Liver (tissue), 9 donors: Measurements from ENCODE around the gene ABTB2. TPM values are rescaled to one million over a fixed set of nuclear protein-coding genes. Genes with fewer than 3 reads are reported as not detected.

Source experiments
- DNase-seq: peaks from one replicate; pipeline ENCODE4 v3.0.0-alpha.2; 2017; ENCODE audit warnings: low spot score
- H3K27ac ChIP-seq, 2 donors: one replicate each; pipeline ENCODE4 v1.7.0; 2013; ENCODE audit warnings: inconsistent platforms in 2 of 2, low read length in 2 of 2, control low read depth in 1 of 2, low read depth in 1 of 2, mild to moderate bottlenecking in 1 of 2
- H3K27me3 ChIP-seq, 4 donors: one replicate each; pipeline versions ENCODE4 v1.6.1 to v1.7.0; 2013; ENCODE audit warnings: low read length in 3 of 4, inconsistent platforms in 1 of 4, mild to moderate bottlenecking in 1 of 4, moderate library complexity in 1 of 4; ENCODE audit not compliant: control insufficient read depth in 4 of 4, insufficient read depth in 4 of 4
- H3K36me3 ChIP-seq, 4 donors: one replicate each; pipeline versions ENCODE4 v1.6.1 to v1.7.0; 2013; ENCODE audit warnings: low read length in 3 of 4, mild to moderate bottlenecking in 3 of 4, low read depth in 1 of 4, moderate library complexity in 1 of 4; ENCODE audit not compliant: control insufficient read depth in 4 of 4, insufficient read depth in 3 of 4
- H3K4me1 ChIP-seq, 4 donors: one replicate each; pipeline versions ENCODE4 v1.6.1 to v1.7.0; 2013; ENCODE audit warnings: low read length in 3 of 4, mild to moderate bottlenecking in 3 of 4, moderate library complexity in 1 of 4; ENCODE audit not compliant: control insufficient read depth in 4 of 4, insufficient read depth in 4 of 4
- H3K4me3 ChIP-seq, 3 donors: one replicate each; pipeline versions ENCODE4 v1.6.1 to v1.7.0; 2013; ENCODE audit warnings: low read length in 3 of 3, control low read depth in 1 of 3, low read depth in 1 of 3, mild to moderate bottlenecking in 1 of 3
- H3K9ac ChIP-seq, 2 donors: one replicate each; pipeline ENCODE4 v1.7.0; 2013; ENCODE audit warnings: low read length in 2 of 2, mild to moderate bottlenecking in 2 of 2, moderate library complexity in 2 of 2, control low read depth in 1 of 2, low read depth in 1 of 2
- H3K9me3 ChIP-seq, 4 donors: one replicate each; pipeline versions ENCODE4 v1.6.1 to v1.7.0; 2013; ENCODE audit warnings: low read length in 3 of 4; ENCODE audit not compliant: control insufficient read depth in 4 of 4
- CTCF ChIP-seq: fragments of 150-350 bp; IDR thresholded peaks from 2 replicates; pipeline ENCODE4 v1.5.1; 2017; ENCODE audit warnings: improper control_type of control experiment, low read depth, low read length; ENCODE audit not compliant: missing input control
- EGR1 ChIP-seq, 2 donors: IDR thresholded peaks; 2 replicates each; pipeline ENCODE4 v1.6.1; 2016 to 2018; ENCODE audit warnings: antibody characterized with exemption in 2 of 2, low read depth in 2 of 2
- FOXA1 ChIP-seq: IDR thresholded peaks from 2 replicates; pipeline ENCODE4 v1.6.1; 2016; ENCODE audit warnings: antibody characterized with exemption
- FOXA2 ChIP-seq: IDR thresholded peaks from 2 replicates; pipeline ENCODE4 v1.6.1; 2016; ENCODE audit warnings: antibody characterized with exemption
- GABPA ChIP-seq, 2 donors: IDR thresholded peaks in 1 of 2; conservative IDR thresholded peaks in 1 of 2; 2 replicates each; pipeline ENCODE4 v1.6.1; 2016; ENCODE audit warnings: antibody characterized with exemption in 2 of 2, mild to moderate bottlenecking in 1 of 2, moderate library complexity in 1 of 2
- HNF4A ChIP-seq, 2 donors: conservative IDR thresholded peaks; 2 replicates each; pipeline ENCODE4 v1.6.1; 2016; ENCODE audit warnings: antibody characterized with exemption in 2 of 2, mild to moderate bottlenecking in 2 of 2
- HNF4G ChIP-seq: IDR thresholded peaks from 2 replicates; pipeline ENCODE4 v1.6.1; 2016; ENCODE audit warnings: antibody characterized with exemption
- JUND ChIP-seq, 2 donors: IDR thresholded peaks; 2 replicates each; pipeline ENCODE4 v1.6.1; 2016; ENCODE audit warnings: antibody characterized with exemption in 2 of 2
- NR2F2 ChIP-seq: IDR thresholded peaks from 2 replicates; pipeline ENCODE4 v1.6.1; 2016; ENCODE audit warnings: antibody characterized with exemption
- RAD21 ChIP-seq, 2 donors: IDR thresholded peaks; 2 replicates each; pipeline ENCODE4 v1.6.1; 2016; ENCODE audit warnings: antibody characterized with exemption in 2 of 2, mild to moderate bottlenecking in 2 of 2
- RXRA ChIP-seq, 2 donors: IDR thresholded peaks; 2 replicates each; pipeline ENCODE4 v1.6.1; 2017 to 2018; ENCODE audit warnings: antibody characterized with exemption in 2 of 2, mild to moderate bottlenecking in 1 of 2
- SP1 ChIP-seq: IDR thresholded peaks from 2 replicates; pipeline ENCODE4 v1.6.1; 2018; ENCODE audit warnings: antibody characterized with exemption, mild to moderate bottlenecking
- TAF1 ChIP-seq: conservative IDR thresholded peaks from 2 replicates; pipeline ENCODE4 v1.6.1; 2016; ENCODE audit warnings: antibody characterized with exemption, mild to moderate bottlenecking
- YY1 ChIP-seq: IDR thresholded peaks from 2 replicates; pipeline ENCODE4 v1.6.1; 2016; ENCODE audit warnings: antibody characterized with exemption, mild to moderate bottlenecking
- WGBS: extraction: QIAGEN DNeasy Blood & Tissue Kit; methylation state at CpG from one replicate; pipeline ENCODE4 v1.1.7; 2013; 5-methylcytosine and 5-hydroxymethylcytosine counted together
- polyA plus RNA-seq, 2 donors: library from polyadenylated mRNA; stranded (reverse) in 1 of 2; unstranded in 1 of 2; fragments of 200-250 nt in 1 of 2; fragments of >200 nt in 1 of 2; fragmentation: Nextera tagmentation in 1 of 2; extraction: Ambion mirVana in 1 of 2; gene quantifications; one replicate each; pipeline versions ENCODE4 v1.2.1 to v1.2.3, GENCODE V29; 2013 to 2015
- total RNA-seq, 2 donors: library from RNA; depleted of rRNA; stranded (reverse); fragments of >200 nt; gene quantifications; one replicate each; pipeline ENCODE4 v1.2.3, GENCODE V29; 2014
- TF ChIP-seq, protein P1 (sequence below): IDR thresholded peaks from 2 replicates; pipeline ENCODE4 v1.6.1; 2016; ENCODE audit warnings: antibody characterized with exemption, mild to moderate bottlenecking
- TF ChIP-seq, protein P2 (sequence below): IDR thresholded peaks from 2 replicates; pipeline ENCODE4 v1.6.1; 2016; ENCODE audit warnings: antibody characterized with exemption
- donor health status: healthy.
- donor health status: healthy.
- donor health status: healthy.
- donor health status: healthy.
- donor health status: healthy.

ABTB2 gene
- total and polyA plus RNA-seq, 4 donors, result 2.4 to 8.9 (median 6.1) TPM

DNA sequence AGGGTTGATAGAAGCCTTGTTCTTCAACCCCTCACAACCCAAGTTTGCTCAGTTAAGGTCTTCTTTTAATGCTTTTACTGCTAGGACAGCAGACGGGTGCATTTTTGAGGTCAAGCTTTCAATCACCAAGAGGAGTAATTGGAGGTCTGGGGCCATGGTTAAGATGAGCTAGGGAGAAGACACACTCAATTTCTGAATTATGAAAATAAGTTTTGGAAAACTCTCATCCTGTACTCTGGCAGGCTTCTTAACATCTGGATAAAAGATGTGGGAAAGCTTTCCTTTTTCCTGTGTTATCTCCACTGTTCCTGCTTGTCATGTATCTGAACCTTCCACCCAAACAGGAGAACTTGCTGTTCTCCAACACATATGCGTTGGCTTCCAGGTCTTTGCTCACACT is 9.7 kb downstream of the ABTB2 start:
- Histone ChIP-seq H3K9me3 (no peaks in the 10 kb centered on the region), H3K27me3 (no peaks in the 10 kb centered on the region)
- WGBS, result 89% methylated on average over 2 of the region's 2 CpGs

DNA sequence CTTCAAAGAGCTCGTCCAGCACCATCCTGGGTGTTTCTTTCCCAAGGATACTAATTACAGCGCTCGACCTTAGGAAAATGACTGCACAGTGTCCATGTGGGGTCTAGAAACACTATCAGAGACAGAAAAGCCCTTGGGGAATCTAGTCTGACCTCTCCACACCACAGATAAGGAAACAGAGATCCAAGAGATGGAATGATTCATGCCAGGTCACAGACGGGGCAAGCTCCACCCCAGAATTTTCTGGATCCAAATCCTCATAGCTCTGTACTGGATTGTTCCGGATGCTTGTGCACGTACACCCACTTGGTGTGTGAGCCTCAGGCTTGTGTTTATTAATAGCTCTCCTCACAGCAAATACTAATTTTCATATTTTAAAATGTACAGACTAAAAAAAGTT is 11.3 kb downstream of the ABTB2 start:
- 65% methylated on average over 6 of the region's 6 CpGs for WGBS

More for the DNA sequence above, 9.7 kb downstream of the ABTB2 start:
- Histone ChIP-seq H3K4me1 (peaks cover 20 to 59% (median 27%) of the 10 kb centered on the region in 4 donors), H3K27ac (no peak overlapping the region), H3K9ac (no peak overlapping the region), H3K4me3 (no peak overlapping the region), H3K36me3 (no peaks in the 10 kb centered on the region)
- no peak for DNase-seq
- TF ChIP-seq NR2F2, result no peak
- no peak for TF ChIP-seq EGR1 (IDR thresholded peaks at IDR 0.05; ENCODE audit: low read depth in 2 of 2)
- TF ChIP-seq CTCF, result no peak
- TF ChIP-seq HNF4A (conservative IDR thresholded peaks at IDR 0.05), result no peak
- TF ChIP-seq, protein P1, sequence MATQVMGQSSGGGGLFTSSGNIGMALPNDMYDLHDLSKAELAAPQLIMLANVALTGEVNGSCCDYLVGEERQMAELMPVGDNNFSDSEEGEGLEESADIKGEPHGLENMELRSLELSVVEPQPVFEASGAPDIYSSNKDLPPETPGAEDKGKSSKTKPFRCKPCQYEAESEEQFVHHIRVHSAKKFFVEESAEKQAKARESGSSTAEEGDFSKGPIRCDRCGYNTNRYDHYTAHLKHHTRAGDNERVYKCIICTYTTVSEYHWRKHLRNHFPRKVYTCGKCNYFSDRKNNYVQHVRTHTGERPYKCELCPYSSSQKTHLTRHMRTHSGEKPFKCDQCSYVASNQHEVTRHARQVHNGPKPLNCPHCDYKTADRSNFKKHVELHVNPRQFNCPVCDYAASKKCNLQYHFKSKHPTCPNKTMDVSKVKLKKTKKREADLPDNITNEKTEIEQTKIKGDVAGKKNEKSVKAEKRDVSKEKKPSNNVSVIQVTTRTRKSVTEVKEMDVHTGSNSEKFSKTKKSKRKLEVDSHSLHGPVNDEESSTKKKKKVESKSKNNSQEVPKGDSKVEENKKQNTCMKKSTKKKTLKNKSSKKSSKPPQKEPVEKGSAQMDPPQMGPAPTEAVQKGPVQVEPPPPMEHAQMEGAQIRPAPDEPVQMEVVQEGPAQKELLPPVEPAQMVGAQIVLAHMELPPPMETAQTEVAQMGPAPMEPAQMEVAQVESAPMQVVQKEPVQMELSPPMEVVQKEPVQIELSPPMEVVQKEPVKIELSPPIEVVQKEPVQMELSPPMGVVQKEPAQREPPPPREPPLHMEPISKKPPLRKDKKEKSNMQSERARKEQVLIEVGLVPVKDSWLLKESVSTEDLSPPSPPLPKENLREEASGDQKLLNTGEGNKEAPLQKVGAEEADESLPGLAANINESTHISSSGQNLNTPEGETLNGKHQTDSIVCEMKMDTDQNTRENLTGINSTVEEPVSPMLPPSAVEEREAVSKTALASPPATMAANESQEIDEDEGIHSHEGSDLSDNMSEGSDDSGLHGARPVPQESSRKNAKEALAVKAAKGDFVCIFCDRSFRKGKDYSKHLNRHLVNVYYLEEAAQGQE, result no peak

More for the DNA sequence above, 11.3 kb downstream of the ABTB2 start:
- peak overlapping the region; percentile 57 to 89 for H3K27ac ChIP-seq
- H3K4me1 ChIP-seq, result peaks cover 25 to 72% (median 33%) of the 10 kb centered on the region in 4 donors
- H3K27me3 ChIP-seq, result no peaks in the 10 kb centered on the region
- no peak overlapping the region for H3K4me3 ChIP-seq
- H3K9me3 ChIP-seq, result no peaks in the 10 kb centered on the region
- TF ChIP-seq RXRA (IDR thresholded peaks at IDR 0.05) (peak in 1 of 2 donors; percentile 45), SP1 (no peak), FOXA1 (no peak), YY1 (no peak), FOXA2 (no peak), TAF1 (no peak), RAD21 (IDR thresholded peaks at IDR 0.05) (no peak), EGR1 (IDR thresholded peaks at IDR 0.05; ENCODE audit: low read depth in 2 of 2) (no peak), NR2F2 (no peak), JUND (IDR thresholded peaks at IDR 0.05) (peak in 1 of 2 donors; percentile 32), HNF4A (conservative IDR thresholded peaks at IDR 0.05) (peak in 1 of 2 donors; percentile 4), HNF4G (no peak), GABPA (IDR thresholded peaks at IDR 0.05 in 1 of 2, conservative IDR thresholded peaks at IDR 0.05 in 1 of 2) (no peak), CTCF (no peak)
- TF ChIP-seq, protein P2, sequence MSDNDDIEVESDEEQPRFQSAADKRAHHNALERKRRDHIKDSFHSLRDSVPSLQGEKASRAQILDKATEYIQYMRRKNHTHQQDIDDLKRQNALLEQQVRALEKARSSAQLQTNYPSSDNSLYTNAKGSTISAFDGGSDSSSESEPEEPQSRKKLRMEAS, result no peak
- DNase-seq, result no peak
- H3K36me3 ChIP-seq, result no peaks in the 10 kb centered on the region
- no peak overlapping the region for H3K9ac ChIP-seq
